Fibroblast of mammary gland (primary cell): ENCODE measurements around the gene FRG2B.
"Not testable (repeated sequence)": the region's sequence is repeated elsewhere in the genome, so short reads cannot be mapped to it uniquely, and the experiment has no call there.

Experiments
- DNase-seq: peaks from one replicate; pipeline ENCODE4 v3.0.0-alpha.2; 2010; ENCODE audit warnings: low read depth
- H3K4me3 ChIP-seq: 2 replicates; pipeline ENCODE4 v1.5.1; 2011; ENCODE audit warnings: low read depth, mild to moderate bottlenecking, low read length, moderate library complexity; ENCODE audit not compliant: control insufficient read depth
- TF ChIP-seq, protein P1 (sequence below): conservative IDR thresholded peaks from 2 replicates; pipeline ENCODE4 v1.5.1; 2011; ENCODE audit warnings: low read depth, low read length, inconsistent platforms; ENCODE audit not compliant: control insufficient read depth, insufficient read depth

The FRG2B gene

DNA sequence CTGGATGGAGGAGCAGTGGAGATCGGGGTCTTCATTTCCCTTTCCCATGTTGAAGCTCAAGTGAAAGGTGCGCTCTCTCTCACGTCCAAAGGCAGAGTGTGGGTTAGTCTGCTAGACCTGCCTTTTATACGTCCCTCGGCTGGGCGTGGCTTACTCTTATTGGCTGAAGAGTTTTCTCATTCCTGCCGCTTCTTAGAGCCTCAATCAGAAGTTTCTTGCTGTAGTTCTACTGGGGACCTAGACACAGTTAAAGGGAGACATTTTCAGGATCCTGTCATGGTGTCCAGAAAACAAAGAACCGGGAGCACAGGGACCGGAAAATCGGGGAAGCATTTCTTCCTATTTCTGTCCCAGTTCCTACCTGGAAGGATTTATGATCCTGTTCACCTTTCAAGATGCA lies at the start of gene FRG2B:
TSS of gene FRG2B (minus strand) at position 101 of the 400 bp plus-strand sequence. CDS start at position 48, 53 bp downstream.
- H3K4me3 ChIP-seq, DNase-seq: not testable (repeated sequence)

DNA sequence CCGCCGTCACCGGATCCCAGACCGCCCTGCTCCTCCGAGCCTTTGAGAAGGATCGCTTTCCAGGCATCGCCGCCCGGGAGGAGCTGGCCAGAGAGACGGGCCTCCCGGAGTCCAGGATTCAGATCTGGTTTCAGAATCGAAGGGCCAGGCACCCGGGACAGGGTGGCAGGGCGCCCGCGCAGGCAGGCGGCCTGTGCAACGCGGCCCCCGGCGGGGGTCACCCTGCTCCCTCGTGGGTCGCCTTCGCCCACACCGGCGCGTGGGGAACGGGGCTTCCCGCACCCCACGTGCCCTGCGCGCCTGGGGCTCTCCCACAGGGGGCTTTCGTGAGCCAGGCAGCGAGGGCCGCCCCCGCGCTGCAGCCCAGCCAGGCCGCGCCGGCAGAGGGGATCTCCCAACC lies 40.9 kb upstream of the FRG2B start:
- not testable (repeated sequence) for DNase-seq, H3K4me3 ChIP-seq

DNA sequence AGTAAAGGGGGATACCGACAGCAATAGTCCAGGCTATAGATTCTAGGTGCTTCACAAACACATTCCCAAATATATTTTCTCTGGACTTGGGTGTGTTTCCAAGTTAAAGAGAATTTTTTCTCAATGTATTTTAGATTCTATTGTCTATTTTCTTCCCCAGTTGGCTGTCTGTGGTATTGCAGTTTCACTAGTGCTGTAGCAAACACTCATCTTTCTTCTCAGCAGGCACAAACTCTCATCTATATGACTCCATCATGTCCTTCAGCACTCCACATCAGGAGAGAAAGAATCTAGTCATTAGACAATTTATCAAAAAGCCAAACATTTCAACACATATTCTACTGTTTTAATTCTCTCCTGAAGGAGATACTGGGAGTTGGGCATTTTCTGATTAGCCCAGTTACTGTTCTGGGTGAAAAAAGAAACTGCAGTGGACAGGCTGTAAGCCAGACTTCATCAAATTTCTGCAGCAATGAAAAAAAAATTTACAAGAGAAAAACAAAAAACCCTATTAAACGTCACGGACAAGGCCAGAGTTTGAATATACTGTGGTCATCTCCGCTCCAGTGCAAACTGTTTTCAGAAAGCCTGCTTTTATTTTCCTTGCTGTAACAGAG lies 37.1 kb upstream of the FRG2B start:
- DNase-seq, H3K4me3 ChIP-seq: not testable (repeated sequence)

DNA sequence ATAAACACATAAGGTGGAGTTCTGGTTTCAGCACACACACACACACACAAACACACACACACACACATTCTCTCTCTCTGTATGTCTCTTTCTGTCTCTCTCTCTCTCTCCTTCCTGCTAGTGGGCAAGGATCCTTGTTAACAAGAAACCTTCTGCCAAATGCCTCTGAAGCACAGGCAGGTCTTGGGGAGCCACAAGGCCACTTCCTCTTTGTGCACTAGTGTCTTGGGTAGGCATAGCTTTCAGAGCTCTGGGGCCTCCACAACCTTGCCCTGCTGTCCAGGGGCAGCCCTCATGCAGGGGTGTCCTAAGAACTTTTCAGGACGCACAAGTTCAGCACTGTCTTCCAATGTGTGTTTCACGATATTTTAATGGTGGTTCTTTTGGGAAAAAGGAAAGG lies 34.5 kb upstream of the FRG2B start:
- H3K4me3 ChIP-seq, DNase-seq: not testable (repeated sequence)

DNA sequence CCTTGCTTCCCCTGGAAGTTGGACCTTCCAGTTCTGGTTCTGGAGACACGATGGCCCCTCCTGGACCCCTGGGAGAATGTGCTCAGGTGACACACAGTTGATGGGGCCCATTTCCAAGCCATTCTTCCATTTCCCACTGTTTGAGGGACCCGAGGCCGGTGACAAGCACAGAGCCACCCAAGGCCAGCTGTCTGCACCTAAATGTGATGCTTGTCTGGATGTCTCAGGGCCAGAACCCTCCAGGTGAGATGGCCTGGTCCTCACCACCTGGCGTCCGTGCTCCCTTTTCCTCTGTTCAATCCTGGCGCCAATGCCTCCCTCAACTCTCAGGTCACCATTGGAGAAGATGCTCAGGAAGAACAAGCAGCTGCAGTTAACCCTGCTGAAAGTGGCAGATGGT lies 33.9 kb upstream of the FRG2B start:
- H3K4me3 ChIP-seq, DNase-seq: not testable (repeated sequence)

DNA sequence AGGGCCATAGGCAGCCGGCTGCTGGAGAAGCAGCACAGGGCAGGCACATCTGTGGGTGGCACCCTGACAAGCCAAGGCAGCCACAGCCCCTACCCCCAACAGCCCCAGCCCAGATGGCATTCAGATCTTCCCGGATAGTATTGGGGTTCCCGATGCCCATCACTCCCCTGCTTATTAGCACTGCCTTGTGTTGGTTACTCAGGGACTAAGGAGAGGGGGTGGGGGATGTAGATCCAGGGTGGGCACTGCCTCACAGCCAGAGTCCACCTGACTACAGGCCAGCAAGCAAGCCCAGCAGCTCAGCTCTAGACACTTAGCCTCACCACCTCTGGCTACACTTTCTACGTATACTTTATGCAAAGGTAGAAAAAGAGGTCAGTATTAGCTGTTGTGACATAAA lies 30.7 kb upstream of the FRG2B start:
- H3K4me3 ChIP-seq, DNase-seq: not testable (repeated sequence)

DNA sequence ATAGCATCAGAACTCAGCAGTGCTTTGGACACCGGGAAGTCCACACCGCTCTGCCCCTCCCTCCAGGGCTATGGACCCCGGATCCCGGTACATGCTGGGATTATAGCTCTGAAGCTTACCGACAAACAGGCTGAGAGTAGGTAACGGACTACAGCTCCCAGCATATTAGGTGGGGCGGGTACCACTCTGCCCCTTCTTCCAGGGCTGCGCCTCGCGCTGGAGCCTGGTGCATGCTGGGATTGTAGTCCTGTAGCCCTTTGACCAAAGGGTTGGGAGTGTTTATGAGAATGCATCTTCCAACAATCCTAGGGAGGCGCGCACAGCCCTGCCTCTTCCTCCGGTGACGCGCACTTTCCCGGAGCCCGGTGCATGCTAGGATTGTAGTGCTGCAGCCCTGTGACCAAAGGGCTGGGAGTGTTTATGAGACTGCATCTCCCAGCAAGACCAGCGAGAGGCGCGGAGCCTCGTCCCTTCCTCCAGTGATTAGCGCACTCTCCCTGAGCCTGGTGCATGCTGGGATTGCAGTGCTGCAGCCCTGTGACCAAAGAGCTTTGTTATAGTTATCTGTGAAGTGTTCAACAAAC lies 22.4 kb upstream of the FRG2B start:
- not testable (repeated sequence) for DNase-seq, H3K4me3 ChIP-seq

DNA sequence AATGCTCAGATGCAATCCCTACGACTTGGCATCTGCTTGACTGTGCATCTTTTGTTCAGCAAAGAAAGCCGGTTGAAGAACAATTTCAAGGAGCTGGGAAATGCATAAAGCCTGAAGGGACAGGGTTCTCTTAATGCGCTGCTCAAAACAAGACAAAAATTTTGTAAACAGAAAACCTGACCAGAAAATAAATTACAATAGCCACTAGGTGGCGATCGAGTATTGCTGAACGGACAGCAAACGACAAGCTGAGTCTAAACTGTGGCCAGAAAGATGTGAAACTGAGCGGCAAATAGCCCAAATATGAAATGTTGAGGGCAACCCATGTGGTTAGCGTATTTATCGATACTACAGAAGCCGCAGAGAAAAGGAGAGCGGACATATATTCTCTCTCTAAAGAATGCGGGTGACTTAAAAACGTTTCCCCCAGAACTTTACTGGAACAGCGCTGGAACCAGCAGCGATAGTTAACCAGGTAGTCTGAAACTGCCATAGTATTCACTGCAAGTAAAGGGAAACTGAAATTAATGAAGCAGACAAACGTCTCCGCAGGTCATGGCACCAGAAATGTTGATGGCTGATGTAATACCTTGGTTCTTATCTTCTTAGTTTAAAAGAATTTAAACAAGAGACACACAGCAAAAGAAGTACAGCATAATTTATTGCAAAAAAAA lies 20.6 kb upstream of the FRG2B start:
- not testable (repeated sequence) for H3K4me3 ChIP-seq, DNase-seq

DNA sequence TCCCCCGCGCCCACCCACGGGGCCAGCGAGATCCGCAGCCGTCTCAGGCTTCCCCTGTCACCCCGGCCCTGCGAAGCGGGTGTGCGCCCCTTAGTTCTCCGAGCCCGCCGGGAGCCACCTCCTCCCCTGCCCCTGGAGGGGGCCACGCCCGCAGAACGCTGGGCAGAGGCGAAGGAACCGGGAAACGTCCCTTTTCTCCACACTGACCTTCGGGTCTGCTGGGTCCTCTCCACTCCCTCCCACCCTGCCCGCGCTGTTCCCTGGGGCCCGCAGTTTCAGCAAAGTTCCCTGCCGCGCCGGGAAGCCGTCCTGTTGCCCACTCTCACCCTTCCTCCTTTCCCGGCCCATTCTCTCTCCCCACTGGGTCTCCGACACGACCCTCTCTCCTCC lies 11.2 kb upstream of the FRG2B start:
- not testable (repeated sequence) for H3K4me3 ChIP-seq, DNase-seq

DNA sequence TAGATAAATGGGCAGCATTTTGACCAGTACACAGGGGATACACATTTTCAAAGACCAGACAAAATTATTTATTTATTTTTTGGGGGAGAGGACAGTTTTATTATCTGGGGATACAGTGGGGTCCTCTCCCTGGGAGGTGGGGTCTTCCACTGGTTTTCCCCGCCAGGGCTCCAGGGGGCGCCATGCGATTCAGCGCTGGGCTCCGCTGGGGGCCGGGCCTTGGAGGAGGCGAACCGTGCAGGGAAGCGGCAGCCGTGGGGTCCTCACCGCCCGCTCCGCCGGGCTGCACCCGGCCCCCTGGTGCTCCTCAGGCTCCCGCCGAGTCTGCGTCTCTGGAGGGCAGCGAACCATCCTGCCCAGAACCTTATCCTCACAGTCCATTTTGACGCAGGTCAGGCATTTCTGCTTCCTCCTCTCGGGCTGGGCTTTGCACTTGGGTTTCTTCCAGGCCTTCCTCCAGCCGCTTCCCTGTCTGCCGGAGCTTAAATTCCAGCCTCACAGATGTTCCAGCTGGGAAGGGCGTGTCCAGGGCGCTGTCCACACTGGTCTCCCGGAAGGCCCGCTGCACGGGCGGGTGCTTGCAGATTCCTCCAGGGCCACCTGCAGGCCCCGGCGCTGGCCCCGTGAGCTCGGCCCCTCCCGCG lies 10.7 kb upstream of the FRG2B start:
- not testable (repeated sequence) for DNase-seq, H3K4me3 ChIP-seq

DNA sequence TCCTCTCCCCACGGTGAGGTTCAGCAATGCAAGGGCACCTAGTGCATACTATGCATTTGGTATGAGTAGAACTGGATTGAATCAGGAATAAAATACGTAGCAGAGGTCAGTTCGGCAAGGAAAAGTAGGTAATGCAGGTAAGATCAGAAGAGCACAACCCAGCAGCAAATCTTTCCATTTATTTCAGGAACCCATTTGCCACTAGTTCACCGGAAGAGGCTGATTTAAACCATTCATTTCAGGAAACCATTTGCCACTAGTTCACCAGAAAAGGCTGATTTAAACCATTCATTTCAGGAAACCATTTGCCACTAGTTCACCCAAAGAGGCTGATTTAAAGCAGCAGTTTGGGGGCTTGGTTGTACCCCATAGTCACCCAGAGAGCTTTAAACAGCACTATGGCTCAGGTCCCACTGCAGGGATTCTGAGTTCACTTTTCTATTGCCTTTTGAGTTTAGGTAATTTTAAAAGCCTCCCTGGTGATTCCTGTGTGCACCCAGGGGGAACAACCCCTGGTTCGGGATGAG lies 4.2 kb upstream of the FRG2B start:
- DNase-seq, H3K4me3 ChIP-seq: not testable (repeated sequence)

DNA sequence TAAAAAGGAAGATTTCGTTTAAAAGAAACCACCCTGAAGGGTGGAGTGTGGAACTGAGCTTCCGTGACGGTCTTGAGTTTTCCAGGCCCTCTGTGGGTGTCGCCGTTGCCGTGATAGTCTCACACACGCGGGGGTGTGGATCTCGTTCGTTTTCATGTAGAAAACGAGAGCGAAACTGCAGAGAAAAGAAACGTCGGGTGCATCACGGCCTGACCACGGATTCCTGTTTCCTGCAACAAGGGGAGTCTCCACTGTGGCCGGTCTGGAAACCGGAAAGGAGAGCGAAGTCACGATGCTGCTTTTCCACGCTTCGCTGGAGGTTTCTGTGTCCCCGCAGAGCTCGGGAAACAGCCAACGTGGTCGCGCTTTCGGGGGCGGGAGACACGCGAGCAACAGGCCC lies 4.1 kb downstream of the FRG2B start:
- not testable (repeated sequence) for H3K4me3 ChIP-seq, DNase-seq

DNA sequence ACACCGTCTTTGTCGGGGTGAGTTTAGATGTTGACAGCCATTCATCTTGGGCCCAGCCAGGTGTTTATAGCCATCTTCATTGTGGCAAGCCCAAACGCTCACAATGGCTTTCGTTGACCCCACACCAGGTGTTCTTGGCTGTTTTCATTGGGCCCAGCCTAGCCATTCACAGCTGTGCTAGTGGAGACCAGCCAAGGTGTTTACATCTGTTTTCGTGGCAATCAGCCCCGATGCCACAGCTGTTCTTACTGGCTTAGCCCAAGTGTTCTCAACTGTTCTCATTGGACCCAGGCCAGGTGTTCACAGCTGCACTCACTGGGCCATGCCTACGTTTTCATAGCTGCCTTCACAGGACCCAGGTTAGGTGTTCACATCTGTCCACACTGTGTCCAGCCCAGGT lies 7.7 kb downstream of the FRG2B start:
- TF ChIP-seq, protein P1, sequence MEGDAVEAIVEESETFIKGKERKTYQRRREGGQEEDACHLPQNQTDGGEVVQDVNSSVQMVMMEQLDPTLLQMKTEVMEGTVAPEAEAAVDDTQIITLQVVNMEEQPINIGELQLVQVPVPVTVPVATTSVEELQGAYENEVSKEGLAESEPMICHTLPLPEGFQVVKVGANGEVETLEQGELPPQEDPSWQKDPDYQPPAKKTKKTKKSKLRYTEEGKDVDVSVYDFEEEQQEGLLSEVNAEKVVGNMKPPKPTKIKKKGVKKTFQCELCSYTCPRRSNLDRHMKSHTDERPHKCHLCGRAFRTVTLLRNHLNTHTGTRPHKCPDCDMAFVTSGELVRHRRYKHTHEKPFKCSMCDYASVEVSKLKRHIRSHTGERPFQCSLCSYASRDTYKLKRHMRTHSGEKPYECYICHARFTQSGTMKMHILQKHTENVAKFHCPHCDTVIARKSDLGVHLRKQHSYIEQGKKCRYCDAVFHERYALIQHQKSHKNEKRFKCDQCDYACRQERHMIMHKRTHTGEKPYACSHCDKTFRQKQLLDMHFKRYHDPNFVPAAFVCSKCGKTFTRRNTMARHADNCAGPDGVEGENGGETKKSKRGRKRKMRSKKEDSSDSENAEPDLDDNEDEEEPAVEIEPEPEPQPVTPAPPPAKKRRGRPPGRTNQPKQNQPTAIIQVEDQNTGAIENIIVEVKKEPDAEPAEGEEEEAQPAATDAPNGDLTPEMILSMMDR: no peak
- H3K4me3 ChIP-seq: no peak overlapping the region
- DNase-seq: no peak
